SH-SY5Y (cell line): ENCODE results near the gene MRPL36.

Experiments
- GATA2 ChIP-seq: IDR thresholded peaks from 2 replicates; pipeline ENCODE4 v1.6.1; 2011; ENCODE audit warnings: mild to moderate bottlenecking, low read depth, low read length
- GATA3 ChIP-seq: IDR thresholded peaks from 2 replicates; pipeline ENCODE4 v1.6.1; 2011; ENCODE audit warnings: low read depth, mild to moderate bottlenecking, low read length, moderate library complexity

DNA sequence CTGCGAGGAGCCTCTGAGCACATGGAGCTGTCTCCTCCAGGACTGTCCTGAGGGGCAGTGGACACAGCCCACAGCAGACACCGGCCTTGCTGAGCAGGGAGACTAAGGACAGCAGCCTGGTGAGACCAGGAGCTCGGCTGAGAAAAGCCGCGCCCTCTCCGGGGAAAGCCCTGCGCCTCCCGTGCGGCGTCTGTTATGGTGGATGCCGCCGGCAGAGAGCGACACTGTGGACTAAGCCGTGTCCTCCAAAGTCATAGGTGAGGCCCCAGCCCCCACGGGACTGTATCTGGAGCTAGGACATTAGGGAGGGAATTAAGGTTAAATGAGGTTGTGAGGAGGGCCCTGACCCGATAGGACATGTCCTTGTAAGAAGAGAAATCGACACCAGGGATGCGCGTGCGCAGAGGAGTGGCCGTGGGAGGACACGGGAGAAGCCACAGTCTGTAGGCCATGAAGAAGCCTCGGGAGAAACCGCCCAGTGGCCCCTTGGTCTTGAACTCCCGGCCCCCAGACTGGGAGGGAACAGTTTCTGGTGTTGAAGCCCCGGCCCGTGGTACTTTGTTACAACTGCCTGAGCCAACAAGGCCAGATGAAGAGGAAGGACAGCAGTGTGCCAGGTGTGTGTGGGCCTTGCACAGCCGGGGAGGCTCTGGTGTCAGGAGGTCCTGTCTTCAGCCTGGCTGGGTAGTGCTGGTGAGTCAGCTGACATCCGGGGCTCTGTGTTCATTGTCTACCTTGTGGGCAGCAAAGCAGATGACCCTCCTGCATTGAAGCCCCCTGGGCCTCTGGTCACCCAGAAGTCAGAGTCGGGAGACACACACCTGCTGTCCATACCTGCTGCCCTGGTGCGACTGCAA lies 22.1 kb downstream of the MRPL36 start:
- TF ChIP-seq GATA2 (no peak), GATA3 (no peak)
